Embryonic facial prominence (tissue), 1 donor: ENCODE results near the gene POLR2J2.
"Not testable (repeated sequence)": the region's sequence is repeated elsewhere in the genome, so short reads cannot be mapped to it uniquely, and the experiment has no call there.

Source experiments
- DNase-seq: peaks from one replicate; pipeline ENCODE4 v3.0.0-alpha.2; 2016; ENCODE audit errors: extremely low spot score

Gene POLR2J2

DNA sequence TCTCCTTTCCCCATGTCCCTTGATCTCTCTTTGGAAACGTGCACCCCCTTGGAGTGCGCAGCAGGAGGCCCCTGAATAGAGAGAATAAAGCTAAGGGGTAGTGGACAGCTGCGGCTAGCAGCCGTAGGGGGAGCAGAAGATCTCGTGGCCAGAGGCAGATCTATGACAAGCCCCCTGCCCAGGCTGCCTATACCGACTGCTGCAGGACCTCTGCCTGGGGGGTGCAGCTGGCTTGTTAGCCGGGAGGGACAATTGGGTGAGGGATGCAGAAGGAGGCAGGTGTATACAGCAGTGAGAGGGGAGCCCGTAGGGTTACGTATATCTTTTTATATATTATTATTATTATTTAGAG, 469 bp upstream of the POLR2J2 start:
- not testable (repeated sequence) for DNase-seq

DNA sequence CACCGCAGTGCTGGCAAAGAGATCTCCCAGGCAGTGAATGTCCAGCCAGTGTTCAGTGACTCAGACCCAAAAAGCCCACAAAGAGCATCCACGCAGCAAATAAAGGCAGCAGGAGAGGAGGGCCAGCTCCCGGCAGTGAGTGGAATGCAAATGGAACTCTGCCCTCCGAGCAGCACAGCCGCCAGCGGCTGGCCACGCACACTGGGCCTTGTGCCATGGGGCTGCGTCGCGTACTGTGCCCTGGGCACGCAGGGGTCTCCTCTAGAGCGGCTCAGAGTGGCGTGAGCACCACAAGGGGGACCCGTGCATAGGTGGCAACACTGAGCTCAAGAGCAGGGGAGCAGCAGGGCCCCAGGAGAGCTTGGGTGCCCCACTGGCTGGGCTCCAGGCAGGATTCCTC, 3.9 kb downstream of the POLR2J2 start:
- not testable (repeated sequence) for DNase-seq

DNA sequence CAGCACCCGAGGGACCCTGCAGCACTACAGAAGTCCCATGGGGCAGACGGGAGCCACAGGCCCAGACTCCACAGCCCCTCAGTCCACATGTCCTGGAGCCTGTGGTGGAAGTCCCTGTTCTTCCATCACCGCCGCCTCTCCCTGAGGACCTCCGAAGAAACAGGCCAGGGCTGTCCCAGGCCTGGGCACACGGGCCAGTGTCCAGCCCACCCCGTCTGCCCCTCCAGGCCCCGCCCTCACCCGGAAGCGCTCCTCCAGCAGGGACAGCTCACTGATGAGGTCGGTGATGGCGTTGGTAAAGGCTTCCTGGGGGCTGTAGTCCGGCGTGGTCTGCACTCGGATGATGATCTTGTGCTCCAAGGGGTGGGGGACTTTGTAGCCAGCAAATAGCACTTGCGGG, 4.6 kb downstream of the POLR2J2 start:
- DNase-seq: not testable (repeated sequence)

DNA sequence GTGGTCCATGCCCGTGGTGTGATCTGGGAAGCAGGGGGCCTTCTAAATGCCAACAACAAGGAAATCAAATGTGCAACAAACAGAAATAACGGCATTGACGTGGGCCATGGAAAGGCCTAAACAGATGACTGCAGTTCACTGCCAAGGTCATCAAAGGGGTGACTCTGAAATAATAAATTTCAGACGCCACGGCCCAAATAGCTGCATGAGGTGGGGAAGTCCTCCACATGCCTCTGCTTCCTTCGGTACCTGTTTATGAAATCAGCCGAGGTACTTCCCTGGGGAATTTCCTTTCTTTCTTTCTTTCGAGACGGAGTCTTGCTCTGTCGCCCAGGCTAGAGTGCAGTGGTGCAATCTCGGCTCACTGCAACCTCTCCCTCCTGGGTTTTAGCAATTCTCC, 6.7 kb downstream of the POLR2J2 start:
- not testable (repeated sequence) for DNase-seq

DNA sequence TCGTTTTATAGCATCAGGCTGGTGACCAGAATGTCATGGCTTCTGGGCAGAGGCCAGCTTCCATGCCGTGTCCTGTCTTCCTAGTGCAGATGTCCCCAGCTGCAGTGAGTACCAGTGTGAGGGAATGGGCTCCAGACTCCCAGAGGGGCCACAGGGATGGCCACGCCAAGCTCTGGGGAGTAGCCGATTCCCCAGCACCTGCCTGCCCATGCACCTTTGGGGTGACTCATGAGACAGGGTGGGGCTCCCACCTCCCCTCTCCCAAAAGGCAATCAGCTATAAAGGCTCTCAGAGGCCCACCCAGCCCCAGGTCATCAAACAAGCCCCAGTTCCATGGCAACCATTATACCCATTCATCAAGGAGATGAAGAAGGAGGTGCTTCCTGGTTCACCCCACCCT, 21.5 kb downstream of the POLR2J2 start, which contains the start of gene SPDYE2B:
Gene SPDYE2B (plus strand): TSS at position 396 of the 400 bp plus-strand sequence. CDS start 2,030 bp downstream, outside the sequence.
- DNase-seq: not testable (repeated sequence)

DNA sequence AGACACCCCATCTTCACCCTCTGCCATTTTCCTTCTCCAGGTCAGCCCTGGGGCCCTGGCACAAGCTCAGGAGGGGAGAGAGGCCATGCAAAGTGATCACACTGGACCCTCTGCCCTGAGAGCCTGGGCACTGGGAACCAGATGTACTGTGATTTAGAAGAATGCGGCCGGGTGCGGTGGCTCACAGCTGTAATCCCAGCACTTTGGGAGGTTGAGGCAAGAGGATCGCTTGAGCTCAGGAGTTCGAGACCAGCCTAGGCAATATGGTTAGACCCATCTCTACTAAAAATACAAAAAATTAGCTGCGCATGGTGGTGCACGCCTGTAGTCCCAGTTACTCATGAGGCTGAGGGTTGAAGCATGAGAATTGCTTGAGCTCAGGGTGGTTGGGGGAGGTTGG, 23.6 kb downstream of the POLR2J2 start:
- not testable (repeated sequence) for DNase-seq

DNA sequence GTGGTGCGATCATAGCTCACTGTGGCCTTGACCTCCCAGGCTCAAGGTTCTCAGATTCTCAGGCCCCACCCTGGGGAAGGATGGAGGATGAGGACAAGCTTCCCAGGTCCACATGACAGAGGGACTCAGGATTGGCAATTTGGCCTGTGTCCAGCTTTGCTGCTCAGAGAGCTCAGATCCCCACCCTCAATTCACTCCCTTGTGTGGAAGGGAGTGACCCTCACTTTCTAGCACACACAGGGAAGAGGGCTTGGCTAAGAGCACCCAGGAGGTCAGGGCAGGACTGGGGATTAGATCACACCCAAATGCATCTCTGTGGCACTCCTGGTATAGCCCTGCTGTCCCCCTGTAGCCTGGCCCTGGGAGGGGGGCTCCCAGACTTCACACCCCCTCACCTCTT, 28.1 kb downstream of the POLR2J2 start:
- not testable (repeated sequence) for DNase-seq

DNA sequence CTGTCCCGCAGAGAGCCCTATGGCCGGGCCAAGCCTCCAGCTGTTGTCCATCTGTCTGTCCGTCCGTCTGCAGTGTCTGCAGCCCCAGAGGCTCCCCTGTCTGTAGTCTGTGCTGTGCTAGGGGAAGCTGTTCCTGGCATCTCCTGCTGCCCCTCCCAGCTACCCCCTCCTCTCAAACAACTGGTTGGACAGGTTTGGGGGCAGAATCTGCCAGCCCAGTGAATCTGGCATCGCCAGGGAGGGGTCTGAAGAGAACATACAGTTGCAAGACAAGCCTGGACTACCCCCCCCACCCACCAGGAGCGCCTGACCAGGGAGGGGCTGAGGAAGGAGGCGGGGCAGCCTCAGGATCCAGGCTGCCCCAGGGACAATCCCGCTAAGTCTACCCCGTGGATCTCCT, 28.8 kb downstream of the POLR2J2 start, which contains the start of gene UPK3BL1:
Gene UPK3BL1 (minus strand): TSS at position 101 of the 400 bp plus-strand sequence. CDS start 50 bp downstream, at position 51.
- not testable (repeated sequence) for DNase-seq

DNA sequence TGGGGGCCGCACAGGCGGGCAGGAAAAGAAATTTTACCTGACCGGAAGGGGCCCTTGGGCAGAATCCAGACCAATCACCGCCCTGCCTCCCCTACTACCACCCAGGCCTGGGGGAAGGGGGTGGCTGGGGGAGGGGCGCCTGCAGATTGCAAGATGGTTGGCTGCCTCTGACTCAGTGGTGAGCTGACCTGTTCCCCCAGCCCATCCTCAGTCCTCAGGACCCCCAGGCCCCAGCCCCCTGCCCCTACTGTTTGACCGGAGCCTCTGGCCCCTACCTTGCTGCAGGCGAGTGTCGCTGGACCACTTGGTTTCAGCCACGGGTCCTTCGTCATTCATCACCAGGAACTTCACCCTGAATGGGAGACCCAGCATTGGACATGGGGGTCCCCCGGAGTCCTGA, 32.6 kb downstream of the POLR2J2 start:
- not testable (repeated sequence) for DNase-seq

DNA sequence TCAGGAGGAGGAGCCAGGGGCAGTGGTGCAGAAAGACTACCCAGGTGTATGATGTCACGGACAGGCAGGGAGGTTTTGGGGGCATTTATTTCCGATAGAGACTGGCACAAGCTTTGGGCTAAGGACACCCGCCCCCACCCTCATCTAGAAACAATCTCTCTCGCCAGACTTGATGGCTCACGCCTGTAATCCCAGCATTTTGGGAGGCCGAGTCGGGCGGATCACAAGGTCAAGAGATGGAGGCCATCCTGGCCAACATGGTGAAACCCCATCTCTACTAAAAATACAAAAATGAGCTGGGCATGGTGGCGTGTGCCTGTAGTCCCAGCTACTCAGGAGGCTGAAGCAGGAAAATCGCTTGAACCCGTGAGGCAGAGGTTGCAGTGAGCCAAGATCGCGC, 34.5 kb downstream of the POLR2J2 start:
- not testable (repeated sequence) for DNase-seq

DNA sequence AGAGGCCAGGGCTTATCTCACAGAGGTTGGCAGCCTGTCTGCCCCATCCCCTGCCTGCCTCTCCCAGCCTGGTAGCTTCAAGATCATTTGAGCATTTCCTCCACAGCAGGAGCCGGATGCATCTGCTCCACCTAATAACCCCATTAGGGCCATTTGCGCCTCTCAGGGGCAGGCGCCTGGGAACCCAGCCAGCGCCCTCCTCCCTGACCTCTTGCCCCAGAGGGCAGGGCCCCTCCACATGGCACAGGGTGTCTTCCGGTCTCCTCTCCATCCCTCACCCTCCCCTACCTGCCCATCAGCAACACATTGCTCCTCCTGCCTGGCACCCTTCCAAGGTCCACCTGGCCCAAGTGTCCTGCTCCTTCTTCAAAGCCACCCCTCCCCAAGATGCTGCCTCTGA, 36.1 kb downstream of the POLR2J2 start:
- DNase-seq: not testable (repeated sequence)

DNA sequence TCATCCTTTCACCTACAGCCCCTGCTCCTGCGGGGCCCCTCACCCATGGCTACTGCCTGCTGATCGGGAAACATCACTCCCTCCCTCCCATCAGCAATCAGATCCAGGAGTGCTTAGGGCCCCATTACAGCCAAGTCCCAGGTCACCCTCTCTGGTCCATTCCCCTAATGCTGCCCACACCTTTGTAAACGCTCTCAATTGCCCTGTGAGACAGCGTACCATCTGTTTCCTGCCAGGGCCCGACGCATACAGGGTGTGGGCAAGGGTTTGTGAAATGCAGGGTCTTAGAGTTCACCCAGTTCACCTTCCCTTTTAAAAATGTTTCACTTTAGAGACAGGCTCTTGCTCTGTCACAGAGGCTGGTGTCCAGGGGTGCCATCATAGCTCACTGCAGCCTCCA, 37.2 kb downstream of the POLR2J2 start:
- not testable (repeated sequence) for DNase-seq

DNA sequence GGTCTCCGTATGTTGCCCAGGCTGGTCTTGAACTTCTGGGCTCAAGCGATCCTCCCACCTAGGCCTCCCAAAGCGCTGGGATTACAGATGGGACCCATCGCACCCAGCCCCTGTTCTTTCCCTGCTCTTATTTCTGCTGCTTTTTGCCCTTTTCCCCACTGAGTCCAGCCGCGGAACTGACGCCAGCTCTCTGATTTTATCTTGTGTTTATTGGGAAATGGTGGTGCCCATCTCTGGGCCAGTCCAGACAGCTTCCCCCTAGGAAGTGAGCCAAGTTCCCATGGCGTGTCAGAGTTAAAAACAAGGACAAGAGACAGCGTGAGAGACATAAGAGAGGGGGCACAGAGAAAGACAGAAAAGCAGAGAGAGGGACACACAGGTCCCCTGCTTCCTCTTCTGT, 40.8 kb downstream of the POLR2J2 start:
- not testable (repeated sequence) for DNase-seq

DNA sequence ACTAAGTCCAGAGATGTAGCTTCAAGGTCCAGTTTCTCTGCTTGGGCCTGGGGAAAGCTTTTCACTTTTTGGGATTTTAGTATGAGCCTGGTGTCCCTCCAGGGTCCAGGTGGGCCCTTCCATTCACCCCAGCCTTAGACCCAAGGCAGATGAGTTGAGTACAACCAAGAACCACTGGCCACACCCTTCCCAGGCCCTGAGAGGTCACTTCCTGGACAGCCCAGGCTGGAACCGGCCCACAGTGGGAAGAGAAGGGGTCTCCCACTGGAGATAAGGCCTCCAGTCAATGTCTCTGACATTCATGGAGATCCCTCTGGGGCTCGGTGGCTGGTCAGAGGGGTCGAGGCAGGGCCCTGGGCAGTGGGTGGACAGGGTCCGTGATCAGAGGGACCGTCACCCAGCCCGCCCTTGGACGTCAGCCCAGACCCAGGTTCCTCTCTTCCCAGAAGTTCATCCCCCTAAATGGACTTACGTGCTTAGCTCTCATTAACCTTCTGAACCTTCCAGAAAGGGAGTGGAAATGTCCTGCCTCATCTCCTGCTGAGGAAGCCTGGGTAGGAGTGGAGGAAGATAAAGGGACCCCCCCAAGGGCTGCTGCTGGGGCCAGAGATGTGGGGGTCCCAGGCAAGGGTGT, 44.1 kb downstream of the POLR2J2 start:
- not testable (repeated sequence) for DNase-seq

DNA sequence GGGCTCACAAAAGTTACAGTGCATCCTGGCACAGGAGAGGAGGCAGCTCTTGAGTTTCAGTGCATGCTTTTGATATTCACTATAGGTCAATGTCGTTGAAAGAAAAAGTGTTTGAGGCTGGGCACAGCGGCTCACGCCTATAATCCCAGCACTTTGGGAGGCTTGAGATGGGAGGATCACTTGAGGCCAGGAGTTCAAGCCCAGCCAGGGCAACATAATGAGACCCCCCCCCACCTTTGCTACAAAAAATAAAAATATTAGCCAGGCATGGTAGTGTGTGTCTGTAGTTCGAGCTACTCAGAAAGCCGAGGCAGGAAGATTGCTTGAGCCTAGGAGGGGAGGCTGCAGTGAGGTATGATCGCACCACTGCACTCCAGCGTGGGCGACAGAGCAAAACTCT, 53.3 kb downstream of the POLR2J2 start:
- not testable (repeated sequence) for DNase-seq

DNA sequence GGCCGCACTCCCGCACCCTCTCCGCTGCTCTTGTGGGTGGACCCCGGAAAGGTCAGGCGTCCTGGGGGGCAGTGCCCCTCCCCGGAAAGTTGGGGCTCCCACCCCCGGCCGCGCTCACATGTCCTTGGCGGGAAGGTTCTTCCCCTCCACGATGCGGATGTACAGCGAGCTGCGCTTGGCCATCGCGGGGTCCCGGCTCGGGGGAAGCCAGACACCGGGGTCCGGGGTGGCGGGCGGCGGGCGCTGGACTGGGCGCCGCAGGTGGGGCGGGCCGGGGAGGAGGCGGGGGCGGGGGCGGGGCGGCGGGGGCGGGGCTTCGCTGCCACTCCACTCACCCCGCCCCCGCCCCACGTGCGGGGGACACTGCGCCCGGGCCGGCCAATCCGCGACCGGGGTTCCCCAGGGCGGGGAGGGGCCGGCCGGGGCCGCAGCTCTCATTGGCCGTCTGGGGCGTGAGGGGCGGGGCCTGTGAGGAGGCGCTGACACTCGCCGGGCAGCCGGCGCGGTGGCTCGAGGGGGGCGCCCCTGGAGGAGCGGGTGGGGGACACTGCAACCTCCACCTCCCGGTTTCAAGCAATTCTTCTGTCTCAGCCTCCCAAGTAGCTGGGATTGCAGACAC, 54.8 kb downstream of the POLR2J2 start, which contains the start of gene RASA4:
Gene RASA4 (minus strand): TSS at position 250 of the 619 bp plus-strand sequence. CDS start 67 bp downstream, at position 183.
- DNase-seq: peak; percentile 5
